Fibroblast of the aortic adventitia (primary cell): Measurements from ENCODE around the gene ADGRL1. TPM values are rescaled to one million over a fixed set of nuclear protein-coding genes. Genes with fewer than 3 reads are reported as not detected.
"Not testable (repeated sequence)": the region's sequence is repeated elsewhere in the genome, so short reads cannot be mapped to it uniquely, and the experiment has no call there.

Experiments used
- DNase-seq: peaks from one replicate; pipeline ENCODE4 v3.0.0-alpha.2; 2010; ENCODE audit warnings: low read depth
- H3K4me3 ChIP-seq: 2 replicates; pipeline ENCODE4 v1.5.1; 2011; ENCODE audit warnings: low read depth, mild to moderate bottlenecking, control low read depth, low read length, moderate library complexity
- total RNA-seq: library from RNA; depleted of rRNA; stranded (reverse); fragments of >200 nt; gene quantifications from 2 replicates; pipeline ENCODE4 v1.2.3, GENCODE V29; 2012; ENCODE audit warnings: low replicate concordance
- TF ChIP-seq, protein P1 (sequence below): IDR thresholded peaks from 2 replicates; pipeline ENCODE4 v1.5.1; 2011; ENCODE audit warnings: mild to moderate bottlenecking, low read length, control low read depth, inconsistent platforms; ENCODE audit not compliant: insufficient read depth

The ADGRL1 gene
- total RNA-seq, 1 donor = 6.0 TPM

- TF ChIP-seq, protein P1, sequence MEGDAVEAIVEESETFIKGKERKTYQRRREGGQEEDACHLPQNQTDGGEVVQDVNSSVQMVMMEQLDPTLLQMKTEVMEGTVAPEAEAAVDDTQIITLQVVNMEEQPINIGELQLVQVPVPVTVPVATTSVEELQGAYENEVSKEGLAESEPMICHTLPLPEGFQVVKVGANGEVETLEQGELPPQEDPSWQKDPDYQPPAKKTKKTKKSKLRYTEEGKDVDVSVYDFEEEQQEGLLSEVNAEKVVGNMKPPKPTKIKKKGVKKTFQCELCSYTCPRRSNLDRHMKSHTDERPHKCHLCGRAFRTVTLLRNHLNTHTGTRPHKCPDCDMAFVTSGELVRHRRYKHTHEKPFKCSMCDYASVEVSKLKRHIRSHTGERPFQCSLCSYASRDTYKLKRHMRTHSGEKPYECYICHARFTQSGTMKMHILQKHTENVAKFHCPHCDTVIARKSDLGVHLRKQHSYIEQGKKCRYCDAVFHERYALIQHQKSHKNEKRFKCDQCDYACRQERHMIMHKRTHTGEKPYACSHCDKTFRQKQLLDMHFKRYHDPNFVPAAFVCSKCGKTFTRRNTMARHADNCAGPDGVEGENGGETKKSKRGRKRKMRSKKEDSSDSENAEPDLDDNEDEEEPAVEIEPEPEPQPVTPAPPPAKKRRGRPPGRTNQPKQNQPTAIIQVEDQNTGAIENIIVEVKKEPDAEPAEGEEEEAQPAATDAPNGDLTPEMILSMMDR = no peak
- DNase-seq = no peak
Observed at GRCh38 chr19:14187561-14187960, 18.4 kb downstream of the ADGRL1 start.

DNA sequence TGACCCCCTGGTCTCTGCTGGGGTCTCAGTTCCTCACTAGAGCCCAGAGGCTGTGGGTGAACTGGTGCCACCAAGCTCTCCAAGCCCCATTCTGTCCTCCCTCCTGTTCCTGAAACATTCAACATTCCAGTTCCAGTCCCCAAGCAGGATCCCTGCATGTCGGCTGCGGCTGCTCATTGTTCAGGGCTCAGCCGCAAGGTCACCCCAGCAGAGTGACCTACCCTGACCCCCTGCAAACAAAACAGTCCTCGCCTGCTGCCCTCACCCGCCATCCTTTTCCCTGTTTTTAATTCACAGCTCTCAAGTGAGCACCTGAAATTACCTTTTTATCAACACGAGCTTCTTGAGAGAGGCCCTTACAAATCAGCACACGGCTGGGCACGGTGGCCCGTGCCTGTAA lies 19.3 kb downstream of the ADGRL1 start:
- not testable (repeated sequence) for H3K4me3 ChIP-seq, DNase-seq

More at GRCh38 chr19:14187561-14187960, 18.4 kb downstream of the ADGRL1 start:
- H3K4me3 ChIP-seq = no peak overlapping the region

GRCh38 chr19:14185691-14186090 lies 20.3 kb downstream of the ADGRL1 start:
- not testable (repeated sequence) for H3K4me3 ChIP-seq, DNase-seq

GRCh38 chr19:14185158-14185557 lies 20.8 kb downstream of the ADGRL1 start:
- TF ChIP-seq, protein P1 = no peak
- no peak overlapping the region for H3K4me3 ChIP-seq
- DNase-seq = no peak

DNA sequence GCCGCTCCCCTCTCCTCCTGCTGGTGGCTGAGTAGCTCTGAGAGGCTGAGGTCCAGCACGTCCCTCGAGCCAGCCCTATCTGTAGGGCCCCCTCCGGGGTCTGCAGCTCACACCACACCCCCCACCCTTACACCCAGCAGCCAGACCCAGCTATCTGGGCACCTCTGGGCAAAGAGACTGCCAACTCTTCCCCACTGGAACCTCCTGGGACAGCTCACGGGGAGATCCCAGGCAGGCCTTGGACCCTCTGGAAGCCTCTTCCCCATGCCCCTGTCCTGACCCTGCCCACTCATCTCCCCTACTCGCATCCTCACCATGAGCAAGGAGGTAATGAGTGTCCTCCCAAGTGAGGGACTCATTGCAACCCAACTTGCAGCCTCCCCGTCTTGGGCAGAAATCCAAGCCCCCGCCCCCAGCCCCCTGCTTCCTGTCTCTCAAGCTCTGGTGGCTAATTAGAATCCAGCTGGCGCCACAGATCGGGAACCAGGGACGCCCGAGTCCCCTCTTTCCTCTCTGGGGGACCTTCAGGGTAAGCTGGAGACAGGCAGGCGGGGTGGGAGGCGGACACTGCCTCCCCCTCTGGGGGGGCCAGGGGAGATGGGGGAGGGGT lies 22.1 kb downstream of the ADGRL1 start:
- TF ChIP-seq, protein P1 = no peak
- DNase-seq = no peak
- no peak overlapping the region for H3K4me3 ChIP-seq

DNA sequence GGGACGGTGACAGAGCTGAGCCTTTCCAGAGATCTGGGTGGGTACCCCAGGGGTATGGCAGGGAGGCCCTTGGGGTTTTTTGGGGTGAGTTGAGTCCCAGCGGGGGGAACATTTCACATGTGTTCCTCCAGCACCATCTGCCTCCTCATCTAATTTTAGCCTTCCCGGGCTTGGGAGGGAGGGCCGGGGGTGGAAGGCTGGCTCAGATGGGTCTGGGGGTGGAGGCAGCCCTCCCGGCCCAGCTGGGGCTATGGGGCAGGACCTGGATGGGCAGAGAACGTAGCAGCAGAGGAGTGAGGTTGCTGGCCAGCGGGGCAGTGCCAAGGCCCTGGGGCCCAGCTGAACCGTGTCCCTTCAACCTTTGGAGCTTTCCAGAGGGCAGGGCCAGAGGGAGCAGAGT lies 23.5 kb downstream of the ADGRL1 start:
- TF ChIP-seq, protein P1 = no peak
- no peak overlapping the region for H3K4me3 ChIP-seq
- no peak for DNase-seq

DNA sequence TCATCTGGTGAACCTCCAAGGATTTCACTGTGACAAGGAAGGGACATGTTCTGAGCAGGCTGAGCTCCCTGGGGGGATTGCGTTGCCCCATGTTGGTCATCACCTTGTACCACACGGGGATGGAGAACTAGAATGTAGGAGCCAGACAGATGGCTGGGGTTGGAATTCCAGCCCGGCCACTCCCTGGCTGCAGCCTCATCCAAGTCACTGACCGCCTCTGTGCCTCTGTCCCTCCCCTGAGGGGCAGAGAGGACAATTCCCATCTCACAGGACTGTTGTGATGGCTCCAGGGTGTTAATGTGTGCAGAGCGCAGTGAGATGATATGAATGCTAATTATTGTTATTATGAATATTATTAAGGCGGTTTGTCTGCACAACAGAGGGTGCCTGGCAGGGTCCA lies 24.1 kb downstream of the ADGRL1 start:
- no peak overlapping the region for H3K4me3 ChIP-seq
- DNase-seq = no peak
- TF ChIP-seq, protein P1 = no peak

DNA sequence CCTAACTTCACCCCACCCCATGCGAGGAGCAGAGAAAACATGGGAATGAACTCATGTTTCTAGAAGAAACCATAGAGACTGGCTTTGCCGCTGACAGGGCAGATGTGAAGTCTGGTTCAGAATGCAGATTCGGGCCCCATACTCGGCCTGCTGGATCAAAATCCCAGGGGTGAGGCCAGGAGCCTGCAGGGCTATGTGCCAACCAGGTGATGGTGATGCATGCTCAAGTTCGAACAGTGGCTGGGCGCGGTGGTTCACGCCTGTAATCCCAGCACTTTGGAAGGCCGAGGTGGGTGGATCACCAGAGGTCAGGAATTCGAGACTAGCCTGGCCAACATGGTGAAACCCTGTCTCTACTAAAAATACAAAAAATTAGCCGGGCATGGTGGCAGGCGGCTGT lies 24.8 kb downstream of the ADGRL1 start:
- H3K4me3 ChIP-seq, DNase-seq: not testable (repeated sequence)
